GM18868 (cell line): ENCODE results near the gene KRTAP10-2.
"Not testable (repeated sequence)": the region's sequence is repeated elsewhere in the genome, so short reads cannot be mapped to it uniquely, and the experiment has no call there.

ENCODE experiments used
- ATAC-seq: cut with Tn5 transposase; IDR thresholded peaks from one replicate; pipeline ENCODE4 v1.9.1; 2021; ENCODE audit warnings: mild to moderate bottlenecking, moderate library complexity; ENCODE audit not compliant: unreplicated experiment

Gene KRTAP10-2

DNA sequence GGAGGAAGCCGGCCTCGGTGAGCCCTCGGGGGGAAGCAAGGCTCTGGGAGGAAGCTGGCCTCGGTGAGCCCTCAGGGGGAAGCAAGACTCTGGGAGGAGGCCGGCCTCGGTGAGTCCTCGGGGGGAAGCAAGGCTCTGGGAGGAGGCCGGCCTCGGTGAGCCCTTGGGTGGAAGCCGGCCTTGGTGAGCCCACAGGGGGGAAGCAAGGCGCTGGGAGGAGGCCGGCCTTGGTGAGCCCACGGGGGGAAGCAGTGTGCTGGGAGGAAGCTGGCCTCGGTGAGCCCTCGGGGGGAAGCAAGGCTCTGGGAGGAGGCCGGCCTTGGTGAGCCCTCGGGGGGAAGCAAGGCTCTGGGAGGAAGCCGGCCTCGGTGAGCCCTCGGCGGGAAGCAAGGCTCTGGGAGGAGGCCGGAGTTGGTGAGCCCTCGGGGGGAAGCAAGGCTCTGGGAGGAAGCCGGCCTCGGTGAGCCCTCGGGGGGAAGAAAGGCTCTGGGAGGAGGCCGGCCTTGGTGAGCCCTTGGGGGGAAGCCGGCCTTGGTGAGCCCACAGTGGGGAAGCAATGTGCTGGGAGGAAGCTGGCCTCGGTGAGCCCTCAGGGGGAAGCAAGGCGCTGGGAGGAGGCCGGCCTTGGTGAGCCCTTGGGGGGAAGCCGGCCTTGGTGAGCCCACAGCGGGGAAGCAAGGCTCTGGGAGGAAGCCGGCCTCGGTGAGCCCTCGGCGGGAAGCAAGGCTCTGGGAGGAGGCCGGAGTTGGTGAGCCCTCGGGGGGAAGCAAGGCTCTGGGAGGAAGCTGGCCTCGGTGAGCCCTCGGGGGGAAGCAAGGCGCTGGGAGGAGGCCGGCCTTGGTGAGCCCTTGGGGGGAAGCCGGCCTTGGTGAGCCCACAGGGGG lies 48.1 kb downstream of the KRTAP10-2 start:
- ATAC-seq = not testable (repeated sequence)

DNA sequence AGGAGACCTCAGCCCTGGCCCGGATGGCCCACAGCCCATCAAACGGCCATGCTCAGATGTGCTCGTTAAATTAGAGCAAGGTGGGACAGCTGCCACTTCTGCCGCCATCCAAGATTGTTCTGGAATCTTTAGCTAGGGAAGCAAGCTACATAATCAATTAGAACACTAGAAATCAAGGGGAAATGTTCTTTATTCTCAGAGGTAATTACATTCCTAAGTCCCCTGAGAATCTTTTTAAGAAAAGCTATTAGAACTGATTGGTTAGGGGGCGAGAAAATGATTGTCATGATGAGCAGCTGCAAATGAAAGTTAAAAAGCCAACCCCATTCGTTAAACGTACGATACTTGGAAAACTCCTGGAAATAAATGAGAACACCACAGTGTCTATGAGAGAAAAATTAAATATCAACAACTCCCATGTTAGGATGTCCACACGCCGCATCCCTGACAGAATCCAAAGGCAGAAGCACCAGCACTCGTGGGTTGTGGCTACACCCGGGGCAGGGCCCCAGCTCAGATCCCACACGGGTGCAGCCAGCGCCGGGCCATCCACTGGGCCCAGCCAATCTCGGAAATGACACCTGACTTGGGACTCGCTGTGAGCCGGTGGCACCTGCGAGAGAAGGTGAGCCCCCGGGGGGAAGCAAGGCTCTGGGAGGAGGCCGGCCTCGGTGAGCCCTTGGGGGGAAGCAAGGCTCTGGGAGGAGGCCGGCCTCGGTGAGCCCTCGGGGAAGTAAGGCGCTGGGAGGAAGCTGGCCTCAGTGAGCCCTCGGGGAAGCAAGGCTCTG lies 48.9 kb downstream of the KRTAP10-2 start:
- ATAC-seq = no peak
